H1 (cell line): Measurements from ENCODE around the gene RGS17. TPM values are rescaled to one million over a fixed set of nuclear protein-coding genes. Genes with fewer than 3 reads are reported as not detected.

Source experiments
- CTCF ChIA-PET: fragments of 300-600 bp; sonication (Branson Sonifier 250); formaldehyde crosslinking; loops from one replicate; lab custom pipeline; 2021; ENCODE audit not compliant: partially characterized antibody; lab: Charles Lee
- POLR2A ChIA-PET: fragments of 300-600 bp; sonication (Branson Sonifier 250); formaldehyde crosslinking; loops from one replicate; lab custom pipeline; 2021; ENCODE audit warnings: inconsistent platforms; ENCODE audit not compliant: partially characterized antibody; lab: Charles Lee
- DNase-seq, 2 experiments: peaks; one replicate each; pipeline versions ENCODE4 v3.0.0 to v3.0.0-alpha.2; 2010 to 2022; ENCODE audit warnings: low spot score in 2 of 2, low read depth in 1 of 2, mixed read lengths in 1 of 2
- FAIRE-seq: peaks from 2 replicates; lab custom pipeline; 2011; peaks lifted over from hg19 to GRCh38; lab: Jason Lieb, UNC
- H2AFZ ChIP-seq: 2 replicates; pipeline ENCODE4 v1.8.1; 2012; ENCODE audit warnings: low read length, inconsistent platforms
- H2AK5ac ChIP-seq: 2 replicates; pipeline ENCODE4 v1.6.1; 2013; ENCODE audit warnings: low read depth, low read length
- H2BK120ac ChIP-seq: replicated peaks from 2 replicates; pipeline ENCODE3; 2013; ENCODE audit warnings: low read depth, low read length, inconsistent platforms
- H2BK12ac ChIP-seq: 2 replicates; pipeline ENCODE4 v1.6.1; 2013; ENCODE audit warnings: low read depth, low read length
- H2BK15ac ChIP-seq: 2 replicates; pipeline ENCODE4 v1.6.1; 2013; ENCODE audit warnings: low read length
- H2BK20ac ChIP-seq: 2 replicates; pipeline ENCODE4 v1.6.1; 2013; ENCODE audit warnings: low read length
- H2BK5ac ChIP-seq: 2 replicates; pipeline ENCODE4 v1.6.1; 2013; ENCODE audit warnings: low read depth, low read length
- H3K14ac ChIP-seq: 2 replicates; pipeline ENCODE4 v1.6.1; 2013; ENCODE audit warnings: inconsistent platforms; ENCODE audit not compliant: insufficient read length
- H3K18ac ChIP-seq: 2 replicates; pipeline ENCODE4 v1.6.1; 2013; ENCODE audit warnings: low read length; ENCODE audit errors: extremely low read depth
- H3K23ac ChIP-seq: 2 replicates; pipeline ENCODE4 v1.6.1; 2013; ENCODE audit warnings: inconsistent platforms; ENCODE audit not compliant: insufficient read length
- H3K23me2 ChIP-seq: 2 replicates; pipeline ENCODE4 v1.6.1; 2013; ENCODE audit warnings: low read depth, low read length
- H3K27ac ChIP-seq: 2 replicates; pipeline ENCODE4 v1.6.1; 2011; ENCODE audit warnings: low read depth, low read length, inconsistent platforms
- H3K27me3 ChIP-seq, 4 experiments: replicated peaks in 1 of 4; 1 replicate in 1 of 4; 2 replicates in 3 of 4; pipeline versions ENCODE4 v1.6.1 to v1.8.1; 2011 to 2013; ENCODE audit warnings: low read length in 3 of 4, mild to moderate bottlenecking in 3 of 4, inconsistent platforms in 2 of 4, mixed read lengths in 2 of 4, moderate library complexity in 1 of 4; ENCODE audit not compliant: control insufficient read depth in 3 of 4, insufficient read depth in 3 of 4; ENCODE audit errors: extremely low read depth in 1 of 4
- H3K36me3 ChIP-seq, 4 experiments: 2 replicates each; pipeline versions ENCODE4 v1.6.1 to v1.8.1; 2011 to 2013; ENCODE audit warnings: mild to moderate bottlenecking in 4 of 4, low read length in 3 of 4, moderate library complexity in 2 of 4, control low read depth in 1 of 4, inconsistent platforms in 1 of 4; ENCODE audit not compliant: insufficient read depth in 4 of 4, control insufficient read depth in 2 of 4
- H3K4ac ChIP-seq: replicated peaks from 2 replicates; pipeline ENCODE3; 2013; ENCODE audit warnings: low read length, low read depth, mixed read lengths, inconsistent platforms; ENCODE audit not compliant: insufficient read length
- H3K4me1 ChIP-seq, 4 experiments: replicated peaks in 1 of 4; 1 replicate in 1 of 4; 2 replicates in 3 of 4; pipeline versions ENCODE4 v1.6.1 to v1.8.1; 2011 to 2013; ENCODE audit warnings: low read length in 3 of 4, inconsistent platforms in 2 of 4, mixed read lengths in 1 of 4; ENCODE audit not compliant: insufficient read depth in 4 of 4, control insufficient read depth in 3 of 4
- H3K4me2 ChIP-seq, 2 experiments: 2 replicates each; pipeline versions ENCODE4 v1.6.1 to v1.8.1; 2011 to 2013; ENCODE audit warnings: low read depth in 2 of 2, low read length in 2 of 2, control low read depth in 1 of 2, inconsistent platforms in 1 of 2, mild to moderate bottlenecking in 1 of 2; ENCODE audit not compliant: insufficient read depth in 1 of 2
- H3K4me3 ChIP-seq, 4 experiments: fragments of 200-600, 300-600 bp in 1 of 4; sonication (generic), shearing (Covaris generic), sonication (Bioruptor Twin) in 1 of 4; 2 replicates each; pipeline versions ENCODE4 v1.5.1 to v1.8.1; 2011 to 2016; ENCODE audit warnings: low read length in 4 of 4, low read depth in 3 of 4, control low read depth in 2 of 4, inconsistent platforms in 2 of 4, mild to moderate bottlenecking in 2 of 4, mixed read lengths in 1 of 4, moderate library complexity in 1 of 4; ENCODE audit not compliant: insufficient read depth in 2 of 4; ENCODE audit errors: extremely low read depth in 1 of 4
- H3K56ac ChIP-seq: replicated peaks from 2 replicates; pipeline ENCODE3; 2013; ENCODE audit warnings: low read depth, mild to moderate bottlenecking, mixed read lengths, low read length, inconsistent platforms; ENCODE audit not compliant: insufficient read length
- H3K79me1 ChIP-seq: 2 replicates; pipeline ENCODE4 v1.6.1; 2013; ENCODE audit warnings: low read depth, low read length, control low read depth
- H3K79me2 ChIP-seq, 2 experiments: 2 replicates each; pipeline versions ENCODE4 v1.6.1 to v1.8.1; 2012 to 2013; ENCODE audit warnings: low read length in 2 of 2, mild to moderate bottlenecking in 2 of 2, inconsistent platforms in 1 of 2; ENCODE audit not compliant: insufficient read depth in 2 of 2, control insufficient read depth in 1 of 2
- H3K9ac ChIP-seq, 4 experiments: replicated peaks in 1 of 4; 1 replicate in 1 of 4; 2 replicates in 3 of 4; pipeline versions ENCODE4 v1.6.1 to v1.8.1; 2011 to 2013; ENCODE audit warnings: low read depth in 3 of 4, low read length in 3 of 4, control low read depth in 2 of 4, mild to moderate bottlenecking in 2 of 4, moderate library complexity in 2 of 4, inconsistent platforms in 1 of 4; ENCODE audit errors: extremely low read depth in 1 of 4
- H3K9me3 ChIP-seq, 2 experiments: 2 replicates each; pipeline versions ENCODE4 v1.6.1 to v1.8.1; 2012 to 2013; ENCODE audit warnings: mild to moderate bottlenecking in 2 of 2, moderate library complexity in 2 of 2, control low read depth in 1 of 2, inconsistent platforms in 1 of 2, low read depth in 1 of 2, low read length in 1 of 2, mixed read lengths in 1 of 2; ENCODE audit not compliant: insufficient read depth in 2 of 2
- H4K20me1 ChIP-seq, 2 experiments: replicated peaks in 1 of 2; 2 replicates each; pipeline versions ENCODE3 to v1.8.1; 2011 to 2013; ENCODE audit warnings: inconsistent platforms in 2 of 2, low read length in 2 of 2, mild to moderate bottlenecking in 1 of 2; ENCODE audit not compliant: insufficient read depth in 2 of 2, control insufficient read depth in 1 of 2
- H4K5ac ChIP-seq: 2 replicates; pipeline ENCODE4 v1.6.1; 2013; ENCODE audit warnings: low read length, low read depth, mixed read lengths, inconsistent platforms; ENCODE audit not compliant: insufficient read length
- H4K8ac ChIP-seq: 2 replicates; pipeline ENCODE4 v1.8.0; 2013; ENCODE audit warnings: mild to moderate bottlenecking, moderate library complexity, low read length, inconsistent platforms; ENCODE audit not compliant: insufficient read depth; ENCODE audit errors: extremely low read depth
- H4K91ac ChIP-seq: replicated peaks from 2 replicates; pipeline ENCODE3; 2013; ENCODE audit warnings: low read length, mixed read lengths, inconsistent platforms; ENCODE audit not compliant: insufficient read length
- ASH2L ChIP-seq: fragments of 200-600, 300-600 bp; sonication (generic); IDR thresholded peaks from one replicate; pipeline ENCODE4 v1.7.1; 2017; ENCODE audit warnings: low read length
- CBX5 ChIP-seq: fragments of 300-800, 300-1000 bp; sonication (generic); IDR thresholded peaks from 2 replicates; pipeline ENCODE4 v1.7.1; 2016; ENCODE audit warnings: antibody characterized with exemption, low read length, low read depth
- CTBP2 ChIP-seq: IDR thresholded peaks from 2 replicates; pipeline ENCODE4 v1.7.0; 2011; ENCODE audit warnings: borderline replicate concordance, mild to moderate bottlenecking, moderate library complexity, mixed read lengths, low read length; ENCODE audit not compliant: insufficient read depth, insufficient read length
- GTF2F1 ChIP-seq: IDR thresholded peaks from 2 replicates; pipeline ENCODE4 v1.6.1; 2012; ENCODE audit warnings: low read depth, low read length, improper control_type of control experiment, borderline replicate concordance
- HDAC2 ChIP-seq, 2 experiments: fragments of 300-600 bp in 1 of 2; sonication (generic) in 1 of 2; IDR thresholded peaks; 2 replicates each; pipeline ENCODE4 v1.6.1; 2011 to 2012; ENCODE audit warnings: low read depth in 2 of 2, low read length in 2 of 2, mild to moderate bottlenecking in 2 of 2, moderate library complexity in 2 of 2, borderline replicate concordance in 1 of 2, inconsistent platforms in 1 of 2
- JUN ChIP-seq: IDR thresholded peaks from 2 replicates; pipeline ENCODE4 v1.6.1; 2011; ENCODE audit warnings: low read depth, mild to moderate bottlenecking, improper control_type of control experiment, low read length
- PHF8 ChIP-seq: fragments of 200-600 bp; sonication (generic); conservative IDR thresholded peaks from 2 replicates; pipeline ENCODE4 v1.7.1; 2012; ENCODE audit warnings: low read depth, mild to moderate bottlenecking, inconsistent platforms, low read length, moderate library complexity
- POLR2A ChIP-seq, 2 experiments: IDR thresholded peaks; 1 replicate in 1 of 2; 2 replicates in 1 of 2; pipeline ENCODE4 v1.6.1; 2011; ENCODE audit warnings: low read depth in 2 of 2, low read length in 2 of 2, mild to moderate bottlenecking in 2 of 2; ENCODE audit errors: control extremely low read depth in 1 of 2
- RXRA ChIP-seq: IDR thresholded peaks from 2 replicates; pipeline ENCODE4 v1.6.1; 2011; ENCODE audit warnings: low read depth, mild to moderate bottlenecking, low read length, moderate library complexity; ENCODE audit not compliant: insufficient read depth
- SIN3A ChIP-seq, 2 experiments: IDR thresholded peaks in 1 of 2; conservative IDR thresholded peaks in 1 of 2; 2 replicates each; pipeline ENCODE4 v1.6.1; 2011 to 2012; ENCODE audit warnings: low read length in 2 of 2, improper control_type of control experiment in 1 of 2, low read depth in 1 of 2, mild to moderate bottlenecking in 1 of 2
- TEAD4 ChIP-seq: IDR thresholded peaks from 2 replicates; pipeline ENCODE4 v1.6.1; 2012; ENCODE audit warnings: low read depth, low read length, inconsistent platforms, mixed read lengths
- ZNF274 ChIP-seq: IDR thresholded peaks from 2 replicates; pipeline ENCODE4 v1.7.0; 2012; ENCODE audit warnings: low read length, borderline replicate concordance; ENCODE audit errors: extremely low read depth
- WGBS, 2 experiments: shearing (Covaris generic) in 1 of 2; methylation state at CpG; one replicate each; pipeline versions ENCODE4 v1.1.6 to v1.1.7; 2013 to 2015; ENCODE audit warnings: low lambda C conversion rate in 2 of 2, mixed read lengths in 2 of 2, inconsistent platforms in 1 of 2, low coverage in 1 of 2, missing lambda C conversion rate in 1 of 2; ENCODE audit not compliant: insufficient replicate concordance in 2 of 2, insufficient coverage in 1 of 2, insufficient read length in 1 of 2; ENCODE audit errors: extremely low coverage in 1 of 2, missing lambda C conversion rate in 1 of 2; 5-methylcytosine and 5-hydroxymethylcytosine counted together
- polyA plus RNA-seq, 7 experiments: library from polyadenylated mRNA; depleted of rRNA in 3 of 7; stranded (reverse) in 5 of 7; unstranded in 2 of 7; fragments of >200 nt in 5 of 7; fragments of 200-250 nt in 2 of 7; gene quantifications; 1 replicate in 5 of 7; 2 replicates in 1 of 7; 4 replicates in 1 of 7; pipeline versions ENCODE4 v1.2.1 to v1.2.3, GENCODE V29; 2011 to 2013; ENCODE audit warnings: missing spikeins in 2 of 7, mixed read lengths in 2 of 7
- total RNA-seq: library from RNA; stranded (reverse); fragmentation: NEBNext Ultra II Directional; extraction: Animal tissue kit (Norgen Biotek cat#: 25700); gene quantifications from 2 replicates; pipeline ENCODE4 v1.2.1, GENCODE V29; 2021

RGS17 gene
- total and polyA plus RNA-seq, 2 of the 8 experiments (the other 6 are each of a cell fraction or from before 2014, with no cell fraction given), result 2.0 to 12.2 TPM

DNA sequence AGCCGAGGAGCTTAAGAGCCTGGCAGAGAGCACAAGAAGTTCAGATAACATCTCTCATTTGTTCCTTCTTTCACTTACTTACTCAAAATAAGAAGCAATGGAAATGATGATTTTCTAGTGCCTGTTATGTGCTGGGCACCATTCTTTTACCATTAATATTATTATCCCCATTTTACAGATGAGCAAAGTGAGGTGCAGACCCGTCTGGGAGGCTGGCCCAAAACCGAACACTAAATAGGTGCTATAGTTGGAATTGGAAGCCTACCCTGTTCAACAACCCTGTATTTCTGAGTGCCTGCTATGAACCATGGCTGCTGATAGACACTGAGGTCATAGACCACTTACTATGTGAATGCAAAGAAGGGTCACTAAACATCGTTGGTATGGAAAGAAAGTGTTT is 103.6 kb downstream of the RGS17 start:
- Histone ChIP-seq H4K5ac (no peak overlapping the region), H3K23me2 (no peaks in the 10 kb centered on the region)
- no peak for TF ChIP-seq ZNF274
- no peak for TF ChIP-seq TEAD4
- no peak for TF ChIP-seq RXRA
- no peak for TF ChIP-seq PHF8
- no peak for TF ChIP-seq GTF2F1
- no peak for TF ChIP-seq HDAC2 (IDR thresholded peaks at IDR 0.05; ENCODE audit: borderline replicate concordance in 1 of 2, low read depth in 2 of 2, low read length in 2 of 2)
- TF ChIP-seq JUN, result no peak
- TF ChIP-seq CBX5, result no peak
- TF ChIP-seq SIN3A (conservative IDR thresholded peaks at IDR 0.05 in 1 of 2, IDR thresholded peaks at IDR 0.05 in 1 of 2; ENCODE audit: low read depth in 1 of 2, low read length in 2 of 2), result no peak
- no peak for TF ChIP-seq POLR2A (IDR thresholded peaks at IDR 0.05; ENCODE audit: control extremely low read depth in 1 of 2, low read depth in 2 of 2, low read length in 2 of 2)
- TF ChIP-seq ASH2L, result no peak
- TF ChIP-seq CTBP2, result no peak

More for the DNA sequence above, 103.6 kb downstream of the RGS17 start:
- no peaks in the 10 kb centered on the region for H3K27me3 ChIP-seq
- no peak overlapping the region for H2AK5ac ChIP-seq
- no peak overlapping the region for H2BK120ac ChIP-seq
- H2BK5ac ChIP-seq, result no peak overlapping the region
- CTCF ChIA-PET, result interaction anchor here (0.7 to 2.2 kb wide), 3 partner anchors 14 to 73 kb away, joined by 3 to 6 read pairs (median 4); no protein-coding TSS in a partner anchor
- no peak overlapping the region for H2BK20ac ChIP-seq
- H4K8ac ChIP-seq, result no peak overlapping the region
- H3K23ac ChIP-seq, result no peak overlapping the region
- H3K56ac ChIP-seq, result no peak overlapping the region
- no peak overlapping the region for H3K27ac ChIP-seq
- WGBS, 2 experiments, result 90% methylated on average over 4 of the region's 4 CpGs; no CpG with 5 or more reads in 1 of the 2 experiments
- no peaks in the 10 kb centered on the region for H3K36me3 ChIP-seq
- no peak overlapping the region for H3K18ac ChIP-seq
- no peak overlapping the region for H3K4me2 ChIP-seq
- no peaks in the 10 kb centered on the region for H3K4me1 ChIP-seq
- DNase-seq, result no peak
- no peak overlapping the region for H2AFZ ChIP-seq
- H2BK15ac ChIP-seq, result no peak overlapping the region
- no peak overlapping the region for H3K14ac ChIP-seq
- H3K9ac ChIP-seq, result no peak overlapping the region
- H4K20me1 ChIP-seq, result no peaks in the 10 kb centered on the region
- no peak overlapping the region for H3K4me3 ChIP-seq
- H2BK12ac ChIP-seq, result no peak overlapping the region
- H3K79me1 ChIP-seq, result no peaks in the 10 kb centered on the region
- POLR2A ChIA-PET, result no interaction called here
- no peaks in the 10 kb centered on the region for H3K79me2 ChIP-seq
- H3K9me3 ChIP-seq, result no peaks in the 10 kb centered on the region
- H4K91ac ChIP-seq, result no peak overlapping the region
- FAIRE-seq, result no peak
- no peak overlapping the region for H3K4ac ChIP-seq
